HEK293 (cell line): ENCODE measurements around the gene HSPH1.

ENCODE experiments used
- HOXA7 ChIP-seq: sonication (generic); formaldehyde crosslinking; IDR thresholded peaks from 2 replicates; pipeline ENCODE4 v1.8.1; 2022; ENCODE audit warnings: missing genetic modification reagents, borderline replicate concordance
- MZF1 ChIP-seq: fragments of 450-650 bp; formaldehyde crosslinking; IDR thresholded peaks from 2 replicates; pipeline ENCODE4 v1.5.1; 2017; ENCODE audit warnings: missing biosample characterization, missing genetic modification characterization, borderline replicate concordance
- ZFHX2 ChIP-seq: fragments of 450-650 bp; formaldehyde crosslinking; conservative IDR thresholded peaks from 2 replicates; pipeline ENCODE4 v1.5.1; 2016; ENCODE audit warnings: missing biosample characterization, missing genetic modification characterization
- ZNF132 ChIP-seq: fragments of 450-650 bp; formaldehyde crosslinking; IDR thresholded peaks from 2 replicates; pipeline ENCODE4 v1.5.1; 2017; ENCODE audit warnings: missing biosample characterization, missing genetic modification characterization, borderline replicate concordance
- ZNF274 ChIP-seq, 2 experiments: fragments of 200-500 bp in 1 of 2; fragments of 450-650 bp in 1 of 2; sonication (Bioruptor generic) in 1 of 2; formaldehyde crosslinking in 1 of 2; IDR thresholded peaks; 2 replicates each; pipeline versions ENCODE4 v1.5.1 to v1.6.1; 2014 to 2016; ENCODE audit warnings: borderline replicate concordance in 1 of 2, inconsistent platforms in 1 of 2, low read length in 1 of 2, missing biosample characterization in 1 of 2, missing genetic modification characterization in 1 of 2
- ZNF561 ChIP-seq: fragments of 450-650 bp; IDR thresholded peaks from 2 replicates; pipeline ENCODE4 v1.5.1; 2018; ENCODE audit warnings: missing biosample characterization, missing genetic modification characterization, borderline replicate concordance
- ZNF571 ChIP-seq: fragments of 450-650 bp; formaldehyde crosslinking; IDR thresholded peaks from 2 replicates; pipeline ENCODE4 v1.5.0; 2017; ENCODE audit warnings: missing biosample characterization, missing genetic modification characterization
- ZNF76 ChIP-seq: fragments of 450-650 bp; formaldehyde crosslinking; IDR thresholded peaks from 2 replicates; pipeline ENCODE4; 2016; ENCODE audit warnings: low read depth, missing biosample characterization, missing genetic modification characterization, borderline replicate concordance
- ZNF776 ChIP-seq: fragments of 450-650 bp; formaldehyde crosslinking; IDR thresholded peaks from 2 replicates; pipeline ENCODE4 v1.5.0; 2017; ENCODE audit warnings: missing biosample characterization, missing genetic modification characterization, borderline replicate concordance
- ZNF837 ChIP-seq: fragments of 450-650 bp; formaldehyde crosslinking; IDR thresholded peaks from 2 replicates; pipeline ENCODE4 v1.5.1; 2016; ENCODE audit warnings: missing biosample characterization, missing genetic modification characterization
- TF ChIP-seq, protein P1 (sequence below): fragments of 450-650 bp; formaldehyde crosslinking; IDR thresholded peaks from 2 replicates; pipeline ENCODE4 v1.5.1; 2016; ENCODE audit warnings: missing biosample characterization, missing genetic modification characterization
- TF ChIP-seq, protein P2 (sequence below): fragments of 450-650 bp; formaldehyde crosslinking; conservative IDR thresholded peaks from 2 replicates; pipeline ENCODE4 v1.5.1; 2016; ENCODE audit warnings: low read depth, missing biosample characterization, missing genetic modification characterization
- TF ChIP-seq, protein P3 (sequence below): fragments of 450-650 bp; formaldehyde crosslinking; IDR thresholded peaks from 2 replicates; pipeline ENCODE4 v1.5.1; 2016; ENCODE audit warnings: missing biosample characterization, missing genetic modification characterization, low read depth

DNA sequence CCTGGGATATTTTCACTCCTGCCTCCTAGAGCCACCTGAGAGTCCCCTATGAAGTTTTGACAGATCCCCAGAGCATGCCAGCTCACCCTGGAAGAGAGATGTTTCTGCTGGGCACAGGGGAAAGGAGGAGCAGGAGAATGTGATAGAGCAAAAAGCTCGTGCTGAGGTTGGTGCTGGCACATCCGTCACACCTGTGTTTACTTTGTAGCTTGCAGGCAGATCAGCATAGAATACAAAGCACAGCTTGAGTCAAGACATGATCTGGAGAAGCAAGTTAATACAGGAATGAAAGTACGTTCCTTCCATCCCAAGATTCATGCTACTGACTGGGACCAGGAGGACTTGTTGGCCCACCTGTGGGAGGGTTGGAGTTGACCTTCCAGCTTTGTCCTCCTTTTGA is 46.1 kb downstream of the HSPH1 start:
- no peak for TF ChIP-seq ZNF76
- TF ChIP-seq, protein P1, sequence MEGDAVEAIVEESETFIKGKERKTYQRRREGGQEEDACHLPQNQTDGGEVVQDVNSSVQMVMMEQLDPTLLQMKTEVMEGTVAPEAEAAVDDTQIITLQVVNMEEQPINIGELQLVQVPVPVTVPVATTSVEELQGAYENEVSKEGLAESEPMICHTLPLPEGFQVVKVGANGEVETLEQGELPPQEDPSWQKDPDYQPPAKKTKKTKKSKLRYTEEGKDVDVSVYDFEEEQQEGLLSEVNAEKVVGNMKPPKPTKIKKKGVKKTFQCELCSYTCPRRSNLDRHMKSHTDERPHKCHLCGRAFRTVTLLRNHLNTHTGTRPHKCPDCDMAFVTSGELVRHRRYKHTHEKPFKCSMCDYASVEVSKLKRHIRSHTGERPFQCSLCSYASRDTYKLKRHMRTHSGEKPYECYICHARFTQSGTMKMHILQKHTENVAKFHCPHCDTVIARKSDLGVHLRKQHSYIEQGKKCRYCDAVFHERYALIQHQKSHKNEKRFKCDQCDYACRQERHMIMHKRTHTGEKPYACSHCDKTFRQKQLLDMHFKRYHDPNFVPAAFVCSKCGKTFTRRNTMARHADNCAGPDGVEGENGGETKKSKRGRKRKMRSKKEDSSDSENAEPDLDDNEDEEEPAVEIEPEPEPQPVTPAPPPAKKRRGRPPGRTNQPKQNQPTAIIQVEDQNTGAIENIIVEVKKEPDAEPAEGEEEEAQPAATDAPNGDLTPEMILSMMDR (tag by site-specific recombination): no peak
- no peak for TF ChIP-seq ZNF837 (tag by site-specific recombination)
- TF ChIP-seq ZNF274 (IDR thresholded peaks at IDR 0.05; ENCODE audit: low read length): no peak
- TF ChIP-seq ZNF274 (tag by site-specific recombination; IDR thresholded peaks at IDR 0.05; ENCODE audit: borderline replicate concordance): no peak
- TF ChIP-seq ZNF571 (tag by site-specific recombination): no peak
- TF ChIP-seq ZNF776 (tag by site-specific recombination): no peak
- no peak for TF ChIP-seq HOXA7
- TF ChIP-seq, protein P2, sequence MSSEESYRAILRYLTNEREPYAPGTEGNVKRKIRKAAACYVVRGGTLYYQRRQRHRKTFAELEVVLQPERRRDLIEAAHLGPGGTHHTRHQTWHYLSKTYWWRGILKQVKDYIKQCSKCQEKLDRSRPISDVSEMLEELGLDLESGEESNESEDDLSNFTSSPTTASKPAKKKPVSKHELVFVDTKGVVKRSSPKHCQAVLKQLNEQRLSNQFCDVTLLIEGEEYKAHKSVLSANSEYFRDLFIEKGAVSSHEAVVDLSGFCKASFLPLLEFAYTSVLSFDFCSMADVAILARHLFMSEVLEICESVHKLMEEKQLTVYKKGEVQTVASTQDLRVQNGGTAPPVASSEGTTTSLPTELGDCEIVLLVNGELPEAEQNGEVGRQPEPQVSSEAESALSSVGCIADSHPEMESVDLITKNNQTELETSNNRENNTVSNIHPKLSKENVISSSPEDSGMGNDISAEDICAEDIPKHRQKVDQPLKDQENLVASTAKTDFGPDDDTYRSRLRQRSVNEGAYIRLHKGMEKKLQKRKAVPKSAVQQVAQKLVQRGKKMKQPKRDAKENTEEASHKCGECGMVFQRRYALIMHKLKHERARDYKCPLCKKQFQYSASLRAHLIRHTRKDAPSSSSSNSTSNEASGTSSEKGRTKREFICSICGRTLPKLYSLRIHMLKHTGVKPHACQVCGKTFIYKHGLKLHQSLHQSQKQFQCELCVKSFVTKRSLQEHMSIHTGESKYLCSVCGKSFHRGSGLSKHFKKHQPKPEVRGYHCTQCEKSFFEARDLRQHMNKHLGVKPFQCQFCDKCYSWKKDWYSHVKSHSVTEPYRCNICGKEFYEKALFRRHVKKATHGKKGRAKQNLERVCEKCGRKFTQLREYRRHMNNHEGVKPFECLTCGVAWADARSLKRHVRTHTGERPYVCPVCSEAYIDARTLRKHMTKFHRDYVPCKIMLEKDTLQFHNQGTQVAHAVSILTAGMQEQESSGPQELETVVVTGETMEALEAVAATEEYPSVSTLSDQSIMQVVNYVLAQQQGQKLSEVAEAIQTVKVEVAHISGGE (tag by site-specific recombination): no peak
- TF ChIP-seq, protein P3, sequence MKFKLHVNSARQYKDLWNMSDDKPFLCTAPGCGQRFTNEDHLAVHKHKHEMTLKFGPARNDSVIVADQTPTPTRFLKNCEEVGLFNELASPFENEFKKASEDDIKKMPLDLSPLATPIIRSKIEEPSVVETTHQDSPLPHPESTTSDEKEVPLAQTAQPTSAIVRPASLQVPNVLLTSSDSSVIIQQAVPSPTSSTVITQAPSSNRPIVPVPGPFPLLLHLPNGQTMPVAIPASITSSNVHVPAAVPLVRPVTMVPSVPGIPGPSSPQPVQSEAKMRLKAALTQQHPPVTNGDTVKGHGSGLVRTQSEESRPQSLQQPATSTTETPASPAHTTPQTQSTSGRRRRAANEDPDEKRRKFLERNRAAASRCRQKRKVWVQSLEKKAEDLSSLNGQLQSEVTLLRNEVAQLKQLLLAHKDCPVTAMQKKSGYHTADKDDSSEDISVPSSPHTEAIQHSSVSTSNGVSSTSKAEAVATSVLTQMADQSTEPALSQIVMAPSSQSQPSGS (tag by site-specific recombination): no peak
- TF ChIP-seq ZFHX2 (tag by site-specific recombination): no peak
- no peak for TF ChIP-seq ZNF132 (tag by site-specific recombination)
- no peak for TF ChIP-seq ZNF561
- TF ChIP-seq MZF1 (tag by site-specific recombination): no peak
